ENCODE measurements around the gene MAT2A. TPM values are rescaled to one million over a fixed set of nuclear protein-coding genes. Genes with fewer than 3 reads are reported as not detected.
A peak's percentile ranks its signal among the peaks of the same experiment; 100 is the strongest.

Gene MAT2A
- total RNA-seq, 1 donor from 2014 or later, result 145 TPM

- Histone ChIP-seq H3K27me3 (ENCODE audit: low read depth) (no peaks in the 10 kb centered on the region), H3K4me1 (peaks cover 78% of the 10 kb centered on the region), H3K27ac (replicated peaks) (peak overlapping the region; percentile 77), H3K9me3 (replicated peaks) (no peaks in the 10 kb centered on the region), H3K36me3 (no peaks in the 10 kb centered on the region), H3K4me3 (no peak overlapping the region)
- DNase-seq, result no peak
- no peak for TF ChIP-seq CTCF (IDR thresholded peaks at IDR 0.05; ENCODE audit: borderline replicate concordance)
- intact Hi-C loops (cut with micrococcal nuclease), result no loop called here
These were observed 36.2 kb upstream of the MAT2A start for GRCh38 chr2:85502720-85503119.

GRCh38 chr2:85503168-85503850, 35.7 kb upstream of the MAT2A start:
- intact Hi-C loops (cut with micrococcal nuclease), result no loop called here
- no peaks in the 10 kb centered on the region for H3K27me3 ChIP-seq (ENCODE audit: low read depth)
- no peak for DNase-seq
- no peaks in the 10 kb centered on the region for H3K9me3 ChIP-seq (replicated peaks)
- no peak overlapping the region for H3K4me3 ChIP-seq
- no peaks in the 10 kb centered on the region for H3K36me3 ChIP-seq
- TF ChIP-seq CTCF (IDR thresholded peaks at IDR 0.05; ENCODE audit: borderline replicate concordance), result no peak
- H3K4me1 ChIP-seq, result peaks cover 77% of the 10 kb centered on the region
- H3K27ac ChIP-seq (replicated peaks), result peak overlapping the region; percentile 77

- Histone ChIP-seq H3K27me3 (ENCODE audit: low read depth) (no peaks in the 10 kb centered on the region), H3K9me3 (replicated peaks) (no peaks in the 10 kb centered on the region), H3K4me3 (no peak overlapping the region), H3K4me1 (peaks cover 69% of the 10 kb centered on the region), H3K27ac (replicated peaks) (peak overlapping the region; percentile 68), H3K36me3 (no peaks in the 10 kb centered on the region)
- DNase-seq, result no peak
- TF ChIP-seq CTCF (IDR thresholded peaks at IDR 0.05; ENCODE audit: borderline replicate concordance), result no peak
- intact Hi-C loops (cut with micrococcal nuclease), result loop anchor here (2.0 kb wide), 1 partner anchor 29 kb away; no protein-coding TSS in a partner anchor
These were observed 34.9 kb upstream of the MAT2A start for GRCh38 chr2:85503851-85504777.

GRCh38 chr2:85504778-85505261, 34.1 kb upstream of the MAT2A start:
- peaks cover 62% of the 10 kb centered on the region for H3K4me1 ChIP-seq
- H3K9me3 ChIP-seq (replicated peaks), result no peaks in the 10 kb centered on the region
- intact Hi-C loops (cut with micrococcal nuclease), result loop anchor here (2.0 kb wide), 1 partner anchor 30 kb away; no protein-coding TSS in a partner anchor
- peak overlapping the region; percentile 68 for H3K27ac ChIP-seq (replicated peaks)
- DNase-seq, result peak; percentile 33
- no peak for TF ChIP-seq CTCF (IDR thresholded peaks at IDR 0.05; ENCODE audit: borderline replicate concordance)
- no peaks in the 10 kb centered on the region for H3K27me3 ChIP-seq (ENCODE audit: low read depth)
- H3K36me3 ChIP-seq, result no peaks in the 10 kb centered on the region
- H3K4me3 ChIP-seq, result no peak overlapping the region

- Histone ChIP-seq H3K27ac (replicated peaks) (peak overlapping the region; percentile 68), H3K27me3 (ENCODE audit: low read depth) (no peaks in the 10 kb centered on the region)
These were observed 33.3 kb upstream of the MAT2A start for GRCh38 chr2:85505551-85506238.

More at GRCh38 chr2:85505551-85506238, 33.3 kb upstream of the MAT2A start:
- no peak for DNase-seq
- Histone ChIP-seq H3K4me3 (no peak overlapping the region), H3K9me3 (replicated peaks) (no peaks in the 10 kb centered on the region), H3K36me3 (no peaks in the 10 kb centered on the region), H3K4me1 (peaks cover 57% of the 10 kb centered on the region)
- intact Hi-C loops (cut with micrococcal nuclease), result loop anchor here (2.0 kb wide), 1 partner anchor 31 kb away; no protein-coding TSS in a partner anchor
- TF ChIP-seq CTCF (IDR thresholded peaks at IDR 0.05; ENCODE audit: borderline replicate concordance), result no peak

All from left ventricle myocardium inferior (tissue), 1 donor.